Activated CD4-positive, alpha-beta memory T cell treated with anti-CD3 and anti-CD28 coated beads, Interleukin-2, amount 10 ng/mL, durations not matched to agents 7 days and 5 days (primary cell): Measurements from ENCODE around the gene TPGS1. TPM values are rescaled to one million over a fixed set of nuclear protein-coding genes. Genes with fewer than 3 reads are reported as not detected.

ENCODE experiments used
- CTCF ChIA-PET: fragments of 350-600 bp; sonication (Branson Sonifier 250); formaldehyde crosslinking; loops from one replicate; lab custom pipeline; 2021; ENCODE audit warnings: antibody characterized with exemption, inconsistent platforms; lab: Charles Lee
- POLR2A ChIA-PET: fragments of 350-600 bp; sonication (Branson Sonifier 250); formaldehyde crosslinking; loops from one replicate; lab custom pipeline; 2021; ENCODE audit warnings: antibody characterized with exemption; lab: Charles Lee
- DNase-seq: peaks from one replicate; pipeline ENCODE4 v3.0.0-alpha.2; 2020
- H3K27ac Mint-ChIP-seq: one replicate; pipeline ENCODE4 v1.8.0; 2021; ENCODE audit warnings: mild to moderate bottlenecking, mixed read lengths
- H3K27me3 Mint-ChIP-seq: one replicate; pipeline ENCODE4 v1.8.0; 2021; ENCODE audit warnings: mixed read lengths
- H3K36me3 Mint-ChIP-seq: one replicate; pipeline ENCODE4 v1.8.0; 2021; ENCODE audit warnings: low read depth, mixed read lengths
- H3K4me1 Mint-ChIP-seq: one replicate; pipeline ENCODE4 v1.8.0; 2021; ENCODE audit warnings: mixed read lengths
- H3K4me3 Mint-ChIP-seq: one replicate; pipeline ENCODE4 v1.8.0; 2021; ENCODE audit warnings: mild to moderate bottlenecking, mixed read lengths
- H3K9me3 Mint-ChIP-seq: one replicate; pipeline ENCODE4 v1.8.0; 2021; ENCODE audit warnings: mixed read lengths
- total RNA-seq, 2 experiments: library from RNA; stranded (reverse); gene quantifications; one replicate each; pipeline ENCODE4 v1.2.3, GENCODE V29; 2021

The TPGS1 gene
- total RNA-seq, 2 experiments from 2014 or later, result 22.9 to 24.0 TPM

GRCh38 chr19:495081-495401 is 12.3 kb upstream of the TPGS1 start:
- H3K4me3 Mint-ChIP-seq, result no peak overlapping the region
- peaks cover 4% of the 10 kb centered on the region for H3K9me3 Mint-ChIP-seq
- ChIA-PET CTCF (interaction anchor here (0.8 to 2.6 kb wide), 4 partner anchors 10 to 37 kb away, joined by 3 to 14 read pairs (median 7); no protein-coding TSS in a partner anchor), POLR2A (interaction anchor here (1.3 to 3.9 kb wide), 2 partner anchors 11 to 15 kb away, joined by 4 to 25 read pairs; partner anchors contain the start of gene TPGS1)
- no peak for DNase-seq
- H3K4me1 Mint-ChIP-seq, result peaks cover 5% of the 10 kb centered on the region
- H3K27me3 Mint-ChIP-seq, result peaks cover 17% of the 10 kb centered on the region
- no peak overlapping the region for H3K27ac Mint-ChIP-seq
- H3K36me3 Mint-ChIP-seq, result no peaks in the 10 kb centered on the region

- peaks cover 4% of the 10 kb centered on the region for H3K9me3 Mint-ChIP-seq
- H3K27me3 Mint-ChIP-seq, result peaks cover 17% of the 10 kb centered on the region
- no peaks in the 10 kb centered on the region for H3K36me3 Mint-ChIP-seq
- H3K4me3 Mint-ChIP-seq, result no peak overlapping the region
- DNase-seq, result peak; percentile 67
- ChIA-PET POLR2A (interaction anchor here (1.3 to 3.9 kb wide), 2 partner anchors 11 to 15 kb away, joined by 4 to 25 read pairs; partner anchors contain the start of gene TPGS1), CTCF (interaction anchor here (0.8 to 2.6 kb wide), 4 partner anchors 9 to 37 kb away, joined by 3 to 14 read pairs (median 7); no protein-coding TSS in a partner anchor)
- H3K27ac Mint-ChIP-seq, result no peak overlapping the region
- peaks cover 5% of the 10 kb centered on the region for H3K4me1 Mint-ChIP-seq
These were observed 11.7 kb upstream of the TPGS1 start for GRCh38 chr19:495402-496111.

GRCh38 chr19:496112-496665 is 11.1 kb upstream of the TPGS1 start, which contains the start of gene MADCAM1:
Gene MADCAM1, plus strand, starts transcription at chr19:496486. Its CDS starts 14 bp downstream, at chr19:496500.
- Mint-ChIP-seq H3K27me3 (peaks cover 17% of the 10 kb centered on the region), H3K36me3 (no peaks in the 10 kb centered on the region), H3K4me1 (peaks cover 5% of the 10 kb centered on the region), H3K4me3 (no peak within 1 kb of the TSS), H3K27ac (no peak within 1 kb of the TSS), H3K9me3 (peaks cover 4% of the 10 kb centered on the region)
- DNase-seq, result no peak
- ChIA-PET POLR2A (interaction anchor here (3.9 kb wide), 1 partner anchor 10 kb away, joined by 25 read pairs; the partner anchor contains the start of gene TPGS1), CTCF (interaction anchor here (2.1 to 2.6 kb wide), 2 partner anchors 10 to 14 kb away, joined by 10 to 14 read pairs; no protein-coding TSS in a partner anchor)

- Mint-ChIP-seq H3K4me3 (no peak overlapping the region), H3K27ac (no peak overlapping the region), H3K4me1 (peaks cover 6% of the 10 kb centered on the region), H3K27me3 (peaks cover 17% of the 10 kb centered on the region), H3K36me3 (no peaks in the 10 kb centered on the region), H3K9me3 (peaks cover 4% of the 10 kb centered on the region)
- ChIA-PET POLR2A (no interaction called here), CTCF (no interaction called here)
- DNase-seq, result no peak
These were observed 10.3 kb upstream of the TPGS1 start for GRCh38 chr19:496986-497385.

- no peaks in the 10 kb centered on the region for H3K36me3 Mint-ChIP-seq
- peaks cover 17% of the 10 kb centered on the region for H3K27me3 Mint-ChIP-seq
- peaks cover 4% of the 10 kb centered on the region for H3K9me3 Mint-ChIP-seq
- H3K27ac Mint-ChIP-seq, result no peak overlapping the region
- ChIA-PET CTCF (no interaction called here), POLR2A (interaction anchor here (0.8 to 1.8 kb wide), 2 partner anchors 9 to 13 kb away, joined by 3 to 6 read pairs; no protein-coding TSS in a partner anchor)
- H3K4me3 Mint-ChIP-seq, result no peak overlapping the region
- no peak for DNase-seq
- H3K4me1 Mint-ChIP-seq, result peaks cover 9% of the 10 kb centered on the region
These were observed 9.8 kb upstream of the TPGS1 start for GRCh38 chr19:497491-497868.

GRCh38 chr19:497869-498510 is 9.3 kb upstream of the TPGS1 start:
- DNase-seq, result no peak
- peaks cover 17% of the 10 kb centered on the region for H3K27me3 Mint-ChIP-seq
- peaks cover 3% of the 10 kb centered on the region for H3K9me3 Mint-ChIP-seq
- H3K4me1 Mint-ChIP-seq, result peaks cover 10% of the 10 kb centered on the region
- H3K36me3 Mint-ChIP-seq, result no peaks in the 10 kb centered on the region
- H3K4me3 Mint-ChIP-seq, result no peak overlapping the region
- ChIA-PET CTCF (interaction anchor here (1.1 kb wide), 1 partner anchor 9 kb away, joined by 6 read pairs; no protein-coding TSS in a partner anchor), POLR2A (interaction anchor here (0.8 to 1.8 kb wide), 2 partner anchors 8 to 13 kb away, joined by 3 to 6 read pairs; no protein-coding TSS in a partner anchor)
- H3K27ac Mint-ChIP-seq, result no peak overlapping the region

GRCh38 chr19:498511-498891 is 8.8 kb upstream of the TPGS1 start:
- H3K9me3 Mint-ChIP-seq, result peaks cover 2% of the 10 kb centered on the region
- H3K27me3 Mint-ChIP-seq, result peaks cover 17% of the 10 kb centered on the region
- H3K4me1 Mint-ChIP-seq, result peaks cover 10% of the 10 kb centered on the region
- no peaks in the 10 kb centered on the region for H3K36me3 Mint-ChIP-seq
- POLR2A ChIA-PET, result interaction anchor here (1.8 kb wide), 1 partner anchor 8 kb away, joined by 6 read pairs; no protein-coding TSS in a partner anchor
- CTCF ChIA-PET, result interaction anchor here (1.1 kb wide), 1 partner anchor 8 kb away, joined by 6 read pairs; no protein-coding TSS in a partner anchor
- H3K27ac Mint-ChIP-seq, result no peak overlapping the region
- no peak for DNase-seq
- H3K4me3 Mint-ChIP-seq, result no peak overlapping the region

GRCh38 chr19:498977-499623 is 8.2 kb upstream of the TPGS1 start:
- H3K4me3 Mint-ChIP-seq, result no peak overlapping the region
- POLR2A ChIA-PET, result interaction anchor here (1.8 kb wide), 1 partner anchor 7 kb away, joined by 6 read pairs; no protein-coding TSS in a partner anchor
- H3K27ac Mint-ChIP-seq, result no peak overlapping the region
- H3K27me3 Mint-ChIP-seq, result peaks cover 17% of the 10 kb centered on the region
- DNase-seq, result no peak
- no peaks in the 10 kb centered on the region for H3K9me3 Mint-ChIP-seq
- H3K36me3 Mint-ChIP-seq, result no peaks in the 10 kb centered on the region
- peaks cover 8% of the 10 kb centered on the region for H3K4me1 Mint-ChIP-seq
- CTCF ChIA-PET, result interaction anchor here (1.1 kb wide), 1 partner anchor 8 kb away, joined by 6 read pairs; no protein-coding TSS in a partner anchor

- Mint-ChIP-seq H3K27ac (no peak overlapping the region), H3K27me3 (peaks cover 13% of the 10 kb centered on the region), H3K36me3 (no peaks in the 10 kb centered on the region), H3K4me1 (peaks cover 18% of the 10 kb centered on the region), H3K9me3 (no peaks in the 10 kb centered on the region), H3K4me3 (no peak overlapping the region)
- ChIA-PET CTCF (no interaction called here), POLR2A (no interaction called here)
- no peak for DNase-seq
These were observed 5.7 kb upstream of the TPGS1 start for GRCh38 chr19:501646-502045.

- POLR2A ChIA-PET, result no interaction called here
- CTCF ChIA-PET, result interaction anchor here (1.0 to 1.1 kb wide), 2 partner anchors 9 to 14 kb away, joined by 3 to 4 read pairs; no protein-coding TSS in a partner anchor
- Mint-ChIP-seq H3K27me3 (peaks cover under 1% of the 10 kb centered on the region), H3K4me3 (no peak overlapping the region), H3K36me3 (peaks cover 4% of the 10 kb centered on the region), H3K27ac (no peak overlapping the region), H3K4me1 (peaks cover 35% of the 10 kb centered on the region), H3K9me3 (no peaks in the 10 kb centered on the region)
- DNase-seq, result no peak
These were observed 2.7 kb upstream of the TPGS1 start for GRCh38 chr19:504616-505015.

GRCh38 chr19:506404-507285 is 652 bp upstream of the TPGS1 start:
- Mint-ChIP-seq H3K36me3 (peaks cover 12% of the 10 kb centered on the region), H3K27ac (peak overlapping the region; percentile 98), H3K4me1 (peaks cover 52% of the 10 kb centered on the region), H3K9me3 (no peaks in the 10 kb centered on the region), H3K4me3 (peak overlapping the region; percentile 81), H3K27me3 (no peaks in the 10 kb centered on the region)
- POLR2A ChIA-PET, result interaction anchor here (0.6 to 2.6 kb wide), 11 partner anchors 9 to 290 kb away, joined by 3 to 44 read pairs (median 4); partner anchors contain the start of genes BSG, CDC34, MADCAM1 and RNF126
- peak; percentile 94 for DNase-seq
- CTCF ChIA-PET, result interaction anchor here (0.6 to 1.7 kb wide), 20 partner anchors 8 to 478 kb away, joined by 3 to 25 read pairs (median 4); partner anchors contain the start of genes BSG, CDC34, MADCAM1 and MIER2
